GM19468 (cell line): ENCODE data around the gene LRP4.

ENCODE experiments used
- ATAC-seq: cut with Tn5 transposase; IDR thresholded peaks from one replicate; pipeline ENCODE4 v1.9.1; 2021; ENCODE audit warnings: mild to moderate bottlenecking, moderate library complexity, moderate number of reproducible peaks; ENCODE audit not compliant: unreplicated experiment; ENCODE audit errors: extremely low read depth

LRP4 gene

DNA sequence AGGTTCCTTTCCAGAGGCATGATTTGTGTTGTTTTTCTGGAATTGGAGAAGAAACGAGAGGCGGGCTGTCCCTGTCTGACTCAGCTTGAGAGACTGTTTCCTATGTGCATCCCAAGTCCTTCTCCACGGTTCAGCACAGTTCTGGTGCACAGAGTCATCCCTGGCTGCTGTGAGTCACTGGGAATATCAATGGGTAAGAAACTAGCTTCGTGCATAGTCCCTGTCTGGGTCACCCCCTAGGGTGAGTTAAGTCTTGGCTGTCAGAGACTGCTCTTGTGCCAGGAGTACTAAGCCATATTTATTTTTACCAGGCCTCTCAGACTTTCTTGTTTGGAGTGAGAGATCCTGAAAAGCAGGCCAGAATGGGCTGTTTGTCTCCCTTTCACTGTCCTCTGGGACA lies 2.4 kb upstream of the LRP4 start:
- no peak for ATAC-seq

DNA sequence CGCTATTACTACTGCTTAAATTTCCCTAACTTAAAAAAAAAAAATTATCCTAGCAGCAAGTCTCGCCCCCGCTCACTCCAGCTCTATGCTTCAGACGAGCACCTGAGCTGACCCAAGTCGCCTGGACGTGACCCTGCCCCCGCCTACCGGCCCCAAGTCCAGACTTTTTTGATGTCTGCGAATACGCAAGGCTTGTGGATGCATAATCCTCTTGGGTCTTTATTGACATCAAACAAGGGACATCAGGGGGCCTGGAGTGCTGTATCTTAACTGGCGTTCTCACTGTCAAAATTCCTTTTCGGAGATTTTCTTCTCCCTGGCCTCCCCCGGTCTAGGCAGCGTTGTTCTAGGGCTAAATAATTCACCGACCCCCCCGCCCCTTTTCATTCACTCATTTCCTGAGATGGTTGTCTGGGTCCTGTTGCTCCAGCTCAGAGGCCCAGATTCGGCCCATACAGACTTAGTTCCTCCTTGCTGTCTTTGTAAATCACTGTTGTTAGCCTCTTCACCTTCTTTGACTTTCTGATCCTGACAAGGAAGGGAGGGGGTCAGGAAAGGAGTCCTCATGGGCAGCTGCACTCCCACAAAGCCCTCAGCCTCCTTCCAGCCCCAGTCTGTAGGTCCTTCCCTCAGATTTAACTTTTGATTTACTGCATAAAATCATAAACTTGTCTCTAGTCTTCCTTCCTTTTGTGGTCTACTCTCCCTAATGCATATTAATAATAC lies 601 bp upstream of the LRP4 start:
- no peak for ATAC-seq

DNA sequence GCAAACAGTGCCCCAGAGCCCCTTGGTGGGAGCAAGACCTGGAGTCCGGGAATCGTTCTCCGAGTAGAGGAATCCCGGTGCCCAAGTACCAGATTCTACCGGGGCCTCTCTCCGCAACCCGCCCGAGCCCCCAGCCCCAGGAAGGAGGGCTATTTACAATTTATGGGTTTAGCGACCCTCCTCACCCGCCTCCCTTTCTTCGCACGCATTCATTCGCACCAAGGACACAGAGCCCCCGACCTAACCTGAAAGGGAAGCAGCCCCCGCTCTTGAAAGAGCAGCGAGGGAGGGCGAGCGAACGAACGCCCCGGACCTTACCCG lies 628 bp downstream of the LRP4 start:
- no peak for ATAC-seq

DNA sequence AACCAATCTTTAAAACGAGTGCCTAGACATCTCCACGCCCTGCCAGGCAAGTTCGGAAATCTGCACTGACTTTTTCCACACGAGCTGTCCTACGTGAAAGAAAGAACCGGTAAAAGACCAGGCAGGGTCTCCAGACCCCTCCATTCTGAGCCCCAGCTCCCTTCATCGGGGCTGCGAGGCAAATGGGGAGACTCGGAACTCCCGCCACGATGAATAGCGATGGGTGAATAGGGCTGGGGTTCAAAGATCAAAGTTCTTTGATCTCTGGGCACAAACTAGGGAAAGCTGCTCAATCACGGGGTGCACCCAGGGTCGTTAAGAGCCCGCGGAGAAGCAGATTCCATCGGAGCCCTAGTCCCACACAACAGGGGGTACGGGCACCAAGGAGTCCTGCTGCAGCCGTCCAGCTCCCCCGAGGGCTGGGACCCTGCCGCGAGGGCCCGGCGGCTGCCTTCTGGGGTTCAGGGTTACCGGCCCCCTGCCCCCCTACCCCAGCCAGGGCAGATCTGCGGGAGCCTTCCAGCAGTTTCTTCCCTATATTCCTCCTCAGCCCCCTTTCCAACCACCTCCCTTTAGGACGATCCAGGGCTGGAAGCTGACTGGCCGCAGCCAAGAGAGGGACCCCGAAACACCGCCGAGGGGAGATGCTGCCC lies 1.1 kb downstream of the LRP4 start:
- ATAC-seq: no peak

DNA sequence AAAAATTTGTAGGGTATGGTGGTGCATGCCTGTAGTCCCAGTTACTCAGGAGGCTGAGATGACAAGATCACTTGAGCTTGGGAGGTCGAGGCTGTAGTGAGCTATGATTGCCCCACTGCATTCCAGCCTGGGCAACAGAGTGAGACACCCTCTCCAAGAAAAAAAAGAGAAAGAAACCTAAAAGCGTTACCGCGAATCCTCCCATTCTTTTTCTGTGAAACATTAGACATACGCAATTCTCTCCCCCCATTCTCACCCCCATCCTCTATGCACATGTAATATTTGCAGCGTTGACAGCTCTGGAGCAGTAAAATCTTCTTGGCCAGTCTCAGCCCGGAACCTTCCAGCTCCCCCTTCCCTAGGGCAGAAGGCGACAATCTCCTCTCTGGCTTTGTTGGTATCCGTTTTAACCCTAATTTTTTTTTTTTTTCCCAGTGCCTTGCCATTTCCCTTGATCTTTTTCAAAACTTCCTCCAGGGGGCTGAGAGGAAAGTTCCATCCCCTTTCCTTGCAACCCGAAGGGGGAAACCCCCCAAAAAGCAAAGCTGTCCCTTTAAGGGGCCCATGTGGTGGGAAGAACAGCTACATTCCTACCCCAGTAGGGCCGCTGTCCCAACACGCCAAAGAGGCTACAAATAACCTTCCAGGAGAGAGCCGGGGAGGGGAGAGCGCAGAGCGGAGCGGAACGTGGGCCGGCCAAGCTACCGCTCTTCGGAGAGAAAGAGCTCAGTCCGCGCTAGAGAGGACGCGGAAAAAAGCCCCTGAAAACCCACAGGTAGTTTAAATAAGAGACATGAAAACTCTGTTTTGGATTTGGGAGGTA lies 1.9 kb downstream of the LRP4 start:
- no peak for ATAC-seq

DNA sequence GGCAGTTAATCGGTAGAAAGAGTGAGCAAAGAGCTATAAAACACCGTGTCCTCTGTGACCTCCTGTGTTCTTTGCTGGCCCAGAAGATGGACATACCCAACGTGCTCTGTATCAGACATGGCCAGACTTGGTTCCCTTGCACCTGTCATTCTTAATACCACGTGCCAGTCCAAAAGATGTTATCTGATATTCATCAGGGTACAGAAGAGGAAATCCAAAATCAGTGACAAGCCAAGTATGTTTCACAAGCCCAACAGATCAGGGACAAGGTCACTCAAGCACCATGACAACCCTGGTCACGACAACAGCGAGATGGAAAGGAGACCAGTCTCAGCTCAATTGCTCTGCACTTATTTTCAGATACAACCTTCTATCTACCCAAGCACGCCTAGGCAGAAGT lies 3.4 kb downstream of the LRP4 start:
- ATAC-seq: no peak

DNA sequence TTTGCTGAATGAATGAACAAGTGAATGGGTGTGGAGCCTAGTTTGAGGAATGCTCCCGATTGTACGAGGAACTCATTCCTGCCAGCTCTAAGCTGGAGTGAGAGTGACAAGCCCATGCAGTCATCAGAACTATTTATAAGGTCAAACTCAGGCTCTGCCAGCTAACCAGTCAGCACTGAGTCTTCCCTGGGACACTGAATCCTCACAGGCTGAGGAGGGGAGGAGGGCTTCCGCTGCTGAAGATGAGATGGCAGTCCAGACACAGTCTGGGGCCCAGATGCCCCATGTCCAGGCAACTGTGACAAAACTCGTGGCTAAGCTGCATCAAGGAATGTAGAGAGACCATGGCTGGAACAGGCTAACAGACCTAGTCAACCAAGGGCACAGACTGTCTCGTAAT lies 4.0 kb downstream of the LRP4 start:
- no peak for ATAC-seq

DNA sequence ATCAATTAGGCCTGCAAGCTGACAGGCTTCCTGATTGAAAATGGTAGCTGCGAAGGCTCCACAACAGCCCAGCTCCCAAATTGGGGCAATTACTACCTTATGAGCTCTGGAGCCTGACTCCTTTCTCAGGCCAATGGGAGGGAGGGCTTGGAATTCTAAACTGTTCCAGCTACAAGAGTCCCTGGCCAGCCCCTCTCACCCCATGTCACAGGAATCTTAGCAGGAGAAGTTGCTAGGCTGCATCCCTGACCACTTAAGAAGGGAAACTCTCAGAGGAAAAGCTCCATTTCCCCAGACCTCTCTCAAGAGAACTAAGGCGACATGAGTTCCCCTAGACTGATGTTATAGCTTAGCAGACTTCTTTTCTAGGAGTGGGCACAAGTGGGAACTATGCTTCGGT lies 4.9 kb downstream of the LRP4 start:
- ATAC-seq: no peak

DNA sequence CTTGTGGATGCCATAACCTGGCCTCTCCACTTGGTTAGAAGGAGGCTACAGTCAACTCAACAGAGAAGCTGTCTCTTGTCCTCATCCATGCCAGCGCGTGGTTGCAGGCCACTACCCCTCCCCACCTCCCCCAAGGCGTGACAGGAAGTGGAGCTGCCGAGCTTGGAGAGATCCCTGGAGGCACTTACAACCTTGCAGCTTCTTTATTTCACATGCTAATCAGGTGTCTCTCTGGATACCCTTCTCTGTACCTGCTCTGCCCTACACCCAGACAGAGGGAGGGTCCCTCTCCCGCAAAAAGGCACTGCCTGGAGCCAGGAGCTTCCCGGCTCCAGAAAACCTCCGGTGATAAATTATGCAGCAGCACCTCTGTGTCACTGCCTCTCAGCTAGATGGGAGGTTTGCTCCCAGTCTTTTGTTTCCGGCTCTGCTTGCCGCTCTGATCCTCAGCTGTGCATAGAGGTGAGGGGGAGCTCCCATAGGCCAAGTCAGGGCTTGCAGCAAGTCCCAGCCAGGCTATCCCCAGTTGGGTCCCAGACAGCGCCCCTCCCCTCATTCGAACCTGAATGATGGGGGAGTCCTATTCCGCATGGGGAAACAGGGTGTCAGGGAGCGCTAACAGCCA lies 5.7 kb downstream of the LRP4 start:
- no peak for ATAC-seq

DNA sequence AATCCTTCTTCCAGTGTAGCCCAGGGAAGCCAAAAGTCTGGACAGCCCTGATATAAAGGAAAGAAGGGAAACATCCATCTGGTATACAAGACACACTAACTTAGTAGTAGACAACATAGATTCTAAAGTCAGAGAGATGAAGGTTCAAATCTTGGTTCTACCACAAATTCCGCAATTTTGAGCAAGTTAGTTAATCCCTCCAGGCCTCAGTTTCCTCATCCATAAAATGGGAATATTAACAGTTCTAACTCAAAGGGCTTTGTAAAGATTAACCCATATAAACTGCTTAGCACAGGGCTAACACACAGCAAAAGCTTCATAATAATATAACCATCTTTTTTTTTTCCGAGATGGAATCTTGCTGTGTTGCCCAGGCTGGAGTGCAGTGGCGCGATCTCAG lies 10.7 kb downstream of the LRP4 start:
- no peak for ATAC-seq

DNA sequence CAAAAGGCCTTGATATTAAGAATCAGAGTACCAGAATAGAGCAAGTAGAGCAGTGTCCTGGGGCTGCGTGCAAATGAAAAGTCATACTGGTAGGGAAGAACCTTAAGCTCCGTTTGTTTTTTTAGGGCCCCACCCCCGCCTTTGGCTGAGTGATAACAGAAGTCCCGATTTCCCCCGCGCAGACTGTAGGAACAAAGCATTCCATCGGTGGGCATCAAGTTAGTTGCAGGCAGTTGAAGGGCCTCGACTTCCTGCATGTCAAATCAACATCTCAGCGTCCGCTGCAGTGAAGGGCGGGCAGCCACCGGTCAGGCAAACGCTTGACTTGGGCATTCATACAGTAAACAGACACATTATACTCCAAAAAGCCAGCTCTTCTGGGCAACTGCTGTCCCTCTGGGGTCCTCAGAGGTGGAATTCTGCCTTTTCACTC lies 11.7 kb downstream of the LRP4 start:
- no peak for ATAC-seq

DNA sequence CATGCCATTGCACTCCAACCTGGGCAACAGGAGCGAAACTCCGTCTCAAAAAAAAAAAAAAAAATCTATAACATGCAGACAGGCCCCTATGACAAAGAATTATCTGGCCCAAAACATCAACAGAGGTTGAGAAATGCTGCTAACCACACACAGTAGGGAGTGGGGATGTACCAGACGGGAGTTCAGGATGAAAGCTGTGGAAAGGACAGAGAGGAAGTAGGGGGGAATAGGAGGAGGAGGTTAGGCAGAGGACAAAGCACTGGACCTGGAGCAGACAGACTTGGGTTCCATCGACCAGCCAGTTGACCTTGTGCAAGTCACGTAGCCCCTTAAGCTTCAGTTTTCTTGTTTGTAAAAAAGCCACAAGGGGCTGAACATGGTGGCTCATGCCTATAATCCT lies 12.5 kb downstream of the LRP4 start:
- ATAC-seq: no peak

DNA sequence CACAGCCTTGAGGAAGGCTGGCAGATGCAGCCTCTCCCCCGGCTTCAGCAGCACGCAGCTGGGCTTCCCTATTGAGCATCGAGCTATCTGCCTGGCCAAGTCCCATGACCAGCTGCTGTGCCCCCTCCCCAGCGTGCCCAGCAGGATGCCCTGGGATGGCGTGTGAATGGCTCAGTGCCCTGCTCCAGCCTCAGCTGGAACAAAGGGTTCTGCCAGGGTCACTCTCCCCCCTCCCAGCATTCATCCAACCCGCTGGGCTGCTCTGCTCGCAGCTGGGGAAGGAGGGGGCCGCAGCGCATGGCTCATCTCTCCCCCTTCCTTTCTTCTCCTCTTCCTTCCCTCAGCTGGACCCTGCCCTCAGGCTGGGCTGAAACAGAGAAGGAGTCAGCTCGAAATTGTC lies 14.5 kb downstream of the LRP4 start:
- ATAC-seq: no peak

DNA sequence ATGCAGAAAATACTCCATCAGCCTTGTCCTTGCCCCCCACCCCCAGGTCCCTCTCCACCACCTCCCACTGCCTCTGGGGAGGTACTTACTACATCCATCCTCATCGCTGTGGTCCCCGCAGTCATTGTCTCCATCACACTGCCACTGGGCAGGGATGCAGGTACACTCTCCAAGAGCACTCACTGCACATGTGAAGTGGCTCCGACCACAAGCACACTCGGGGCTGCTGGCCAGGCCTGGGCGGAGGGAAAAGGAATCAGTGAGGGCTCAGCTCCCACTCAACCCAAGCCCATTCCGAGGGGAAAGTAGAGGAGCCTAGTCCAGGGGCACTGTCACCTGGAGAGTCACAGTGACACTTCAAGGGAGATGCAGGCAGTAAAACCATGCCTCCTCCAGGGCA lies 15.7 kb downstream of the LRP4 start:
- no peak for ATAC-seq

DNA sequence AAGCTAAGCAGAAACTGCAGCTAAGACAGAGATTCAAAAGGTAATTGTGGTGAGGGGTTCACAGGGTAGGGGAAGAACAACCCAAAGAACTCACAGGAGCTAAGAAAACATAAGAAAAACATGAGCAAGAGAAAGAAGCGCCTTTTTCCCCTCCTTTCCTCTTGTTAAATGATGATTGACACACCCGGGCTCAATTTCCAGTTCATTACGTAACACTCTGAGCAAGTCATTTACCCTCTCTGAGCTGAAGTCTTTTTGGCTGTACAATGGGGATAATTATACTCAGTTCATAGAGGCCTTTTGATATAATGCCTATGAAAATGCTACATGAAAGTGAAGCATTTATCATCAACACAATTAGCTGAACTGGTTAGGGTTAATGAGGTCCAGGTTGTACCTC lies 17.2 kb downstream of the LRP4 start:
- ATAC-seq: no peak

DNA sequence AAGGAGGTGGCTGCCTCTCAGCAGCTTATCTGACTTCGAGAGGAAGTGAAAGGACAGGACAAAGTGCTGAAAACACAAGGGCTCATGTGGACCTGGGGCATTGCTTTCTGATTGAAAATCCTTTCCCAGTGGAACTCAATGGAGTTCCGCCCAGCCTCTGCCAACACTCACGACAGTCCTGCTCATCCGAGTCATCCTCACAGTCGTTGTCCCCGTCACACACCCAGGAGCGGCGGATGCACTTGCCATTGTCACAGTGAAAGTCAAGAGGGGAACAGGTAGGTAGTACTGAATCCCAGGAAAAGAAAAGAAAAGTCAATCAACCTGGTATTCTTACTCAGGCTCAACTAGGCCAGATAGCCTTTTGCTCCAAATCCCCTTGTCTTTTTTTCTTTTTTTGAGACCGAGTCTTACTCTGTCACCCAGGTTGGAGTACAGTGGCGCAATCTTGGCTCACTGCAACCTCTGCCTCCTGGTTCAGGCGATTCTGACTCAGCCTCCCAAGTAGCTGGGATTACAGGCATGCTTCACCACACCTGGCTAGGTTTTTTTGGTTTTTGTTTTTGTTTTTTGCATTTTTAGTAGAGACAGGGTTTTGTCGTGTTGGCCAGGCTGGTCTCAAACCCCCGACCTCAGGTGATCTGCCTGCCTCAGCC lies 18.1 kb downstream of the LRP4 start:
- no peak for ATAC-seq

DNA sequence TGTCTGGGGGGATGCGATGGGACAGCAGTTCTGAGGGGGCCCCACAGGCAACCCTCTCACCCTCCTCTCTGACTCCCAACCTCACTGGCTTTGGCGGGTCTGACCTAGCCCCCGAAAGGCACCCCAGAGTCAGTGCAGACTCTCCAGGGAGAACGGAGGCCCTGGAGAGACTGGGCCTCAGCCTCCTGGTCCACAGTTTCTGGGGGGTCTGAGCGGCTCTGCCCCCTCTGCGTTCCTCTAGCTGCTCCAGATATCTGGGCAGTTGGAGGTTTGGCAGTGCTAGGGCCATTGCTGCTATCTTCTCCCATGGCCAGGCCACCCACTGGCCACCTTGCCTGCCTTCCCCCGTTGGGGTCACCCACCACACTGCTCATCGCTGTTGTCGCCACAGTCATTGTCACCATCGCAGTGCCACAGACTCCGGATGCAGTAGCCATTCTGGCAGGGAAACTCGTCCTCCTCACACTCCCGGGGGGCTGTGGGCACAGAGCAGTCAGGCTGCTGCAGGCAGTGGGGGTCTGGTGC lies 18.8 kb downstream of the LRP4 start:
- no peak for ATAC-seq

DNA sequence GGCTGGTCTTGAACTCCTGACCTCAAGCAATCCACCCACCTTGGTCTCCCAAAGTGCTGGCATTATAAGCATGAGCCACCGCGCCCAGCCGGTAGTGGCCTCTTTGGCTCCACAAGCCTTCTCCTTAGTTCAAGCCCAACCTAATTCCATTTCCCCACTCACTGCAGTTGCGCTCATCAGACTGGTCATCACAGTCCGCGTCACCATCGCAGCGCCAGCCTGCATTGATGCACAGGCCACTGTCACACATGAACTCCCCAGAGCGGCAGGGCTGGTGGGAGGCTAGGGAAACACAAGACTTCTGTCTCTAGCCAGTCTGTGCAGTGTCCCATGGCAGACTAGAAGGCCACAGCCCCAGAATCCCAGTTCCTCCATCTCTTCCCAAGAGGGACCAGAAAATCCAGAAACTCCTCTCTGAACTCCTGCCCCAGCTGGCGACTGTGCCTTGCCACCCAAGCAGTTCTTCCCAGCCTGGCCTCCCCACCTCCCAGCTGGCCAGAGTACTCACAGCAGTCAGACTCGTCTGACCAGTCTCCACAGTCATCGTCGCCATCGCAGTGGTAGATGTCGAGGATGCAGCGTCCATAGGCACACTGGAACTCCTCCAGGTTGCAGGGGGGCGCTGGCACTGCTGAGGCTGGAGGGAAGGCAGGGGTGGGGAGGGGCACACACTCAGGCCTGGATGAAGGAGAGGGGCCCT lies 19.8 kb downstream of the LRP4 start:
- no peak for ATAC-seq

DNA sequence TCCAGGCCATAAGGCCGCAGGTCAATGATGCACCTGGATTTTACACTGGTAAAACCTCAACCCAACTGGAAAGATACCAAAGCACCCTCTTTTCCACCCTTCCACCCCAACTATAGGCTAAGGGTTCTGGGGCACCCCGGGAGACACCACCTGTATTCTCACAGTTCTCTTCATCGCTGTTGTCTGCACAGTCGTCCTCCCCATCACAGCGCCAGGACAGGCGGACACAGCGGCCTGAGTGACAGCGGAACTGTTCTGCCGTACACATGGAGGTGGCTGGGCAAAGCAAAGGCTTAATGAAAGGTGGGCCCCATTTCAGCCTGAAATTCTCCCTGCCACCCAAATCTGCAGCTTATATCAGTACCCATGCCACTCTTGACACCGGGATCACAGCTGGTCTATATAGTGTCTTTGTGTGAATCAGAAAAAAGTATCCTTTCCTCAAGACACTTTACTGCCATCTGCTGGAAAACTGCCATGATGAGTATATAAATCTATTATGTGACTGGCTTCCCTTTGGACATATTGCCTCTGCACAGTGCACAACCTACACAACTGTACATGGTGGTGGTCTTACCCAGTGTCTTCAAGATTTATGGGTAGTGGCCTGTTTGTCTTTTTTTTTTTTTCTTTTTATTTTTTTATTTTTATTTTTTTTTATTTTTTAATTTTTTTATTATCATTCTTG lies 21.5 kb downstream of the LRP4 start:
- ATAC-seq: no peak
